Vagina (tissue), 2 donors: ENCODE measurements around the gene RALGAPA2. TPM values are rescaled to one million over a fixed set of nuclear protein-coding genes. Genes with fewer than 3 reads are reported as not detected.

Experiments used
- DNase-seq, 2 donors: peaks; one replicate each; pipeline ENCODE4 v3.0.0-alpha.2; 2017; ENCODE audit errors: extremely low spot score in 2 of 2
- H3K27ac ChIP-seq: fragments of 200-600 bp; sonication (generic); one replicate; pipeline ENCODE4 v1.5.1; 2019
- H3K27me3 ChIP-seq: fragments of 200-600 bp; sonication (generic); one replicate; pipeline ENCODE4 v1.5.1; 2019
- H3K36me3 ChIP-seq, 2 donors: fragments of 200-600 bp; sonication (generic); one replicate each; pipeline ENCODE4 v1.5.1; 2017 to 2019
- H3K4me1 ChIP-seq: fragments of 200-600 bp; sonication (generic); one replicate; pipeline ENCODE4 v1.5.1; 2019
- H3K4me3 ChIP-seq, 2 donors: fragments of 200-600 bp; sonication (generic); 1 replicate in 1 of 2; 2 replicates in 1 of 2; pipeline ENCODE4 v1.5.1; 2016 to 2019
- H3K9me3 ChIP-seq: fragments of 200-600 bp; sonication (generic); one replicate; pipeline ENCODE4 v1.5.1; 2019
- CTCF ChIP-seq, 3 experiments: fragments of 450-650 bp in 2 of 3; fragments of 200-600 bp in 1 of 3; sonication (generic) in 1 of 3; IDR thresholded peaks; one replicate each; pipeline ENCODE4 v1.5.1; 2017 to 2019; ENCODE audit warnings: antibody characterized with exemption in 3 of 3, mild to moderate bottlenecking in 2 of 3, moderate library complexity in 2 of 3
- POLR2A ChIP-seq, 2 donors: fragments of 450-650 bp; IDR thresholded peaks; one replicate each; pipeline ENCODE4 v1.6.1; 2017; ENCODE audit warnings: antibody characterized with exemption in 2 of 2, mild to moderate bottlenecking in 2 of 2, moderate library complexity in 2 of 2
- POLR2AphosphoS5 ChIP-seq, 2 donors: sonication (generic); formaldehyde crosslinking; IDR thresholded peaks; one replicate each; pipeline ENCODE4 v1.9.0; 2017; ENCODE audit warnings: antibody characterized with exemption in 2 of 2, mild to moderate bottlenecking in 2 of 2, low read depth in 1 of 2; ENCODE audit not compliant: insufficient read depth in 1 of 2
- intact Hi-C: fragments of 100-400 bp; cut with DNase I; formaldehyde crosslinking; loops from one replicate; pipeline ENCODE4 v1.15.1; 2023
- total RNA-seq: library from RNA; depleted of rRNA; stranded (reverse); fragments of >200 nt; gene quantifications from one replicate; pipeline ENCODE4 v1.2.3, GENCODE V29; 2016

Gene RALGAPA2
- total RNA-seq, 1 donor from 2014 or later, result 31.9 TPM

DNA sequence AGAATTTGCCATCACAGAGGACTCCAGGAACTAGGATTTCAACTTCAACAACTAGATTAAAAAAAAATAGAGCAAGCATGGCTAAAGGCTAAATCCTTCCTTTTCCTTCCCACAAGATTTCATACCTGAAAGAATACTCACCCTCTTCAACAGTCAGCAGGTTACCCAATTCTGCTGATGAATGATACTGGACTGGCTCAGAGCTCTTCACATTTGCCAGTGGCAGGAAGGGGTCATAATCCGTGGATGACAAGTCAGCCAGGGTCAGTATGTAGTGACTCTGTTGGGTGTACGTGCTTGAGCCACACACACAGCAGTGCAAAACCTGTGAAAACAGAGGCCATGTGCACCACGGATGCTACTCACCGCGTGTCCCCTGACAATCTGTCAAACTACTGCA is 191.7 kb downstream of the RALGAPA2 start:
- no peak for TF ChIP-seq CTCF (IDR thresholded peaks at IDR 0.05)
- intact Hi-C loops, result no loop called here

GRCh38 chr20:20519269-20519668 is 193.2 kb downstream of the RALGAPA2 start:
- TF ChIP-seq POLR2AphosphoS5 (IDR thresholded peaks at IDR 0.05; ENCODE audit: insufficient read depth in 1 of 2, low read depth in 1 of 2), result no peak
- TF ChIP-seq POLR2A (IDR thresholded peaks at IDR 0.05), result no peak
- TF ChIP-seq CTCF (IDR thresholded peaks at IDR 0.05), result no peak
- intact Hi-C loops, result no loop called here
- Histone ChIP-seq H3K27ac (no peak overlapping the region), H3K4me3 (no peak overlapping the region), H3K4me1 (no peaks in the 10 kb centered on the region), H3K36me3 (peaks cover 0 to 24% of the 10 kb centered on the region in 2 donors), H3K9me3 (peaks cover 2% of the 10 kb centered on the region), H3K27me3 (no peaks in the 10 kb centered on the region)
- no peak for DNase-seq

More for the DNA sequence above, 191.7 kb downstream of the RALGAPA2 start:
- H3K9me3 ChIP-seq, result no peaks in the 10 kb centered on the region
- peaks cover 0 to 14% of the 10 kb centered on the region in 2 donors for H3K36me3 ChIP-seq
- H3K27ac ChIP-seq, result no peak overlapping the region
- H3K4me3 ChIP-seq, result no peak overlapping the region
- no peaks in the 10 kb centered on the region for H3K27me3 ChIP-seq
- DNase-seq, result no peak
- H3K4me1 ChIP-seq, result no peaks in the 10 kb centered on the region

GRCh38 chr20:20518263-20518662 is 194.2 kb downstream of the RALGAPA2 start:
- H3K36me3 ChIP-seq, result peaks cover 0 to 34% of the 10 kb centered on the region in 2 donors
- intact Hi-C loops, result no loop called here

DNA sequence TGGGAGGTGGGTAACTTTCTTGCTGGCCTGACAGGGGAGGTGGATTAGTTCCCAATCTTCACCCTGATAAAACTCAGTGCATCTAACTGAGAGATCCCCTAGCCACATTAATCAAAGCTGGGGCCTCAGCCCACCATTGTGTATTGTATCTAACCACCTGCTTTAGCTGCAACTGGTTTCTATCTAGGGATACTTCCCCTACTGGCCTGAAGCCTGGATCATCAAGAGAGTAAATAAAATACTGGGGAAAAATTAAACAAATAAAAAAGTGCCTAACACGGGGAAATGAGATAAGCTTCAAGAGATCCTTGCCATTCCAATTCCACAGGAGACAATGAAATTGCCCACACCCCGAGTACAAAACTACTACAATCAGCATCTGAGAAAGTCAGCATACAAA is 195.1 kb downstream of the RALGAPA2 start:
- H3K27ac ChIP-seq, result no peak overlapping the region
- intact Hi-C loops, result no loop called here
- H3K4me3 ChIP-seq, result no peak overlapping the region
- no peak for DNase-seq
- H3K4me1 ChIP-seq, result no peaks in the 10 kb centered on the region
- H3K27me3 ChIP-seq, result no peaks in the 10 kb centered on the region
- peaks cover 0 to 44% of the 10 kb centered on the region in 2 donors for H3K36me3 ChIP-seq
- peaks cover 2% of the 10 kb centered on the region for H3K9me3 ChIP-seq
- TF ChIP-seq POLR2AphosphoS5 (IDR thresholded peaks at IDR 0.05; ENCODE audit: insufficient read depth in 1 of 2, low read depth in 1 of 2), result no peak
- no peak for TF ChIP-seq CTCF (IDR thresholded peaks at IDR 0.05)
- no peak for TF ChIP-seq POLR2A (IDR thresholded peaks at IDR 0.05)

More at GRCh38 chr20:20518263-20518662, 194.2 kb downstream of the RALGAPA2 start:
- DNase-seq, result no peak
- Histone ChIP-seq H3K4me3 (no peak overlapping the region), H3K27ac (no peak overlapping the region), H3K4me1 (no peaks in the 10 kb centered on the region), H3K27me3 (no peaks in the 10 kb centered on the region), H3K9me3 (peaks cover 2% of the 10 kb centered on the region)
- TF ChIP-seq POLR2AphosphoS5 (IDR thresholded peaks at IDR 0.05; ENCODE audit: insufficient read depth in 1 of 2, low read depth in 1 of 2), result no peak
- TF ChIP-seq CTCF (IDR thresholded peaks at IDR 0.05), result no peak
- TF ChIP-seq POLR2A (IDR thresholded peaks at IDR 0.05), result no peak

GRCh38 chr20:20513720-20514119 is 198.7 kb downstream of the RALGAPA2 start:
- intact Hi-C loops, result no loop called here
- no peak overlapping the region for H3K27ac ChIP-seq
- no peak overlapping the region for H3K4me3 ChIP-seq
- no peak for DNase-seq
- H3K9me3 ChIP-seq, result peaks cover 2% of the 10 kb centered on the region
- H3K36me3 ChIP-seq, result peaks cover 0 to 61% of the 10 kb centered on the region in 2 donors
- no peaks in the 10 kb centered on the region for H3K27me3 ChIP-seq
- no peaks in the 10 kb centered on the region for H3K4me1 ChIP-seq
- TF ChIP-seq POLR2A (IDR thresholded peaks at IDR 0.05) (no peak), POLR2AphosphoS5 (IDR thresholded peaks at IDR 0.05; ENCODE audit: insufficient read depth in 1 of 2, low read depth in 1 of 2) (no peak), CTCF (IDR thresholded peaks at IDR 0.05) (no peak)
